HepG2 (cell line): ENCODE data around the gene RNF126. TPM values are rescaled to one million over a fixed set of nuclear protein-coding genes. Genes with fewer than 3 reads are reported as not detected.
A peak's percentile ranks its signal among the peaks of the same experiment; 100 is the strongest.

Experiments
- BCLAF1 ChIP-seq: fragments of 450-650 bp; IDR thresholded peaks from 2 replicates; pipeline ENCODE4 v1.6.1; 2017; ENCODE audit warnings: mild to moderate bottlenecking
- CBFB ChIP-seq: sonication (generic); formaldehyde crosslinking; IDR thresholded peaks from 2 replicates; pipeline ENCODE4 v1.4.0; 2020; ENCODE audit warnings: missing genetic modification reagents
- ELF1 ChIP-seq: sonication (generic); formaldehyde crosslinking; IDR thresholded peaks from 2 replicates; pipeline ENCODE4 v1.4.0; 2020; ENCODE audit warnings: missing genetic modification reagents
- FLYWCH1 ChIP-seq: sonication (generic); formaldehyde crosslinking; IDR thresholded peaks from 2 replicates; pipeline ENCODE4 v1.8.1; 2023; ENCODE audit warnings: mild to moderate bottlenecking, missing genetic modification reagents
- GPBP1L1 ChIP-seq: sonication (generic); formaldehyde crosslinking; IDR thresholded peaks from 2 replicates; pipeline ENCODE4 v1.5.0; 2020; ENCODE audit warnings: mild to moderate bottlenecking, missing genetic modification reagents
- MTA3 ChIP-seq: sonication (generic); formaldehyde crosslinking; IDR thresholded peaks from 2 replicates; pipeline ENCODE4 v1.4.0; 2020; ENCODE audit warnings: missing genetic modification reagents
- PHF21A ChIP-seq: sonication (generic); formaldehyde crosslinking; IDR thresholded peaks from 2 replicates; pipeline ENCODE4 v1.5.0; 2020; ENCODE audit warnings: mild to moderate bottlenecking, missing genetic modification reagents
- PLSCR1 ChIP-seq: sonication (generic); formaldehyde crosslinking; IDR thresholded peaks from 2 replicates; pipeline ENCODE4 v1.5.0; 2020; ENCODE audit warnings: missing genetic modification reagents, mild to moderate bottlenecking, borderline replicate concordance
- RAD21 ChIP-seq: fragments of 450-650 bp; formaldehyde crosslinking; IDR thresholded peaks from 2 replicates; pipeline ENCODE4 v1.5.0; 2020; ENCODE audit warnings: mild to moderate bottlenecking
- RERE ChIP-seq: IDR thresholded peaks from 2 replicates; pipeline ENCODE4 v1.6.1; 2016; ENCODE audit warnings: low read depth, missing genetic modification reagents, missing compliant biosample characterization
- RXRB ChIP-seq: IDR thresholded peaks from 2 replicates; pipeline ENCODE4 v1.6.1; 2016; ENCODE audit warnings: borderline replicate concordance, missing genetic modification reagents, missing compliant biosample characterization
- SIN3A ChIP-seq: IDR thresholded peaks from 2 replicates; pipeline ENCODE4 v1.6.1; 2011; ENCODE audit warnings: low read depth, mild to moderate bottlenecking, control low read depth, low read length, borderline replicate concordance
- SP1 ChIP-seq, 2 experiments: fragments of 450-650 bp in 1 of 2; sonication (generic) in 1 of 2; formaldehyde crosslinking in 1 of 2; IDR thresholded peaks; 2 replicates each; pipeline versions ENCODE4 v1.4.0 to v1.6.1; 2016 to 2020; ENCODE audit warnings: missing genetic modification reagents in 1 of 2
- ZBTB20 ChIP-seq: sonication (generic); formaldehyde crosslinking; IDR thresholded peaks from 2 replicates; pipeline ENCODE4 v1.8.1; 2023; ENCODE audit warnings: missing genetic modification reagents, low read depth, mild to moderate bottlenecking, borderline replicate concordance
- ZEB1 ChIP-seq: IDR thresholded peaks from 2 replicates; pipeline ENCODE4 v1.6.1; 2012; ENCODE audit warnings: mild to moderate bottlenecking, low read depth, inconsistent platforms; ENCODE audit not compliant: insufficient replicate concordance
- ZNF136 ChIP-seq: sonication (generic); formaldehyde crosslinking; IDR thresholded peaks from 2 replicates; pipeline ENCODE4 v1.8.1; 2022; ENCODE audit warnings: low read depth, mild to moderate bottlenecking, moderate library complexity, missing genetic modification reagents
- ZNF33B ChIP-seq: sonication (generic); formaldehyde crosslinking; IDR thresholded peaks from 2 replicates; pipeline ENCODE4 v1.5.1; 2020; ENCODE audit warnings: mild to moderate bottlenecking, missing genetic modification reagents
- ZNF598 ChIP-seq: sonication (generic); formaldehyde crosslinking; IDR thresholded peaks from 2 replicates; pipeline ENCODE4 v1.5.1; 2020; ENCODE audit warnings: mild to moderate bottlenecking, missing genetic modification reagents, borderline replicate concordance
- ZNF850 ChIP-seq: sonication (generic); formaldehyde crosslinking; conservative IDR thresholded peaks from 2 replicates; pipeline ENCODE4 v1.9.0; 2021; ENCODE audit warnings: mild to moderate bottlenecking, missing genetic modification reagents
- polyA plus RNA-seq, 8 experiments: library from polyadenylated mRNA; depleted of rRNA in 3 of 8; stranded (reverse) in 7 of 8; unstranded in 1 of 8; fragments of >200 nt; fragmentation: Illumina TruSeq in 4 of 8; extraction: Trizol in 4 of 8; gene quantifications; 2 replicates each; pipeline versions ENCODE4 v1.2.1 to v1.2.3, GENCODE V29; 2011 to 2016; ENCODE audit warnings: low read depth in 4 of 8, missing spikeins in 1 of 8, mixed read lengths in 1 of 8; ENCODE audit not compliant: insufficient read depth in 1 of 8
- total RNA-seq, 5 experiments: library from RNA; depleted of rRNA; stranded (reverse); fragments of >200 nt; fragmentation: Illumina TruSeq; extraction: Trizol; gene quantifications; 2 replicates each; pipeline ENCODE4 v1.2.3, GENCODE V29; 2016; ENCODE audit warnings: low read depth in 1 of 5

RNF126 gene
- total and polyA plus RNA-seq, 2 of the 13 experiments (the other 11 are each of a cell fraction or from before 2014, with no cell fraction given) = 23.2 to 34.0 TPM

GRCh38 chr19:703651-704446 lies 40.8 kb upstream of the RNF126 start (continued):
- TF ChIP-seq PLSCR1 (CRISPR knock-in tag) (no peak), ZNF850 (CRISPR knock-in tag) (no peak), PHF21A (CRISPR knock-in tag) (no peak), ZNF136 (CRISPR knock-in tag) (no peak), RERE (CRISPR knock-in tag) (no peak), ZNF598 (no peak), SP1 (IDR thresholded peaks at IDR 0.05) (no peak), SP1 (CRISPR knock-in tag; IDR thresholded peaks at IDR 0.05) (peak; percentile 86), SIN3A (peak; percentile 74; the same call in 1 of the 2 replicates), RAD21 (CRISPR knock-in tag) (peak; percentile 22; the same call in 1 of the 2 replicates), ELF1 (CRISPR knock-in tag) (peak; percentile 88), CBFB (CRISPR knock-in tag) (no peak), FLYWCH1 (CRISPR knock-in tag) (no peak), RXRB (CRISPR knock-in tag) (0 out of 2 replicates have a peak, but pooled peaks have one; percentile 38), ZNF33B (no peak), GPBP1L1 (CRISPR knock-in tag) (no peak), ZEB1 (no peak), BCLAF1 (no peak), MTA3 (no peak), ZBTB20 (0 out of 2 replicates have a peak, but pooled peaks have one; percentile 72)
